ENCODE measurements around the gene CEP85L. TPM values are rescaled to one million over a fixed set of nuclear protein-coding genes. Genes with fewer than 3 reads are reported as not detected.

CEP85L gene
- total and polyA plus RNA-seq, 10 of the 15 experiments (the other 5 are each of a cell fraction or from before 2014, with no cell fraction given) = 1.8 to 10.9 (median 7.1) TPM

DNA sequence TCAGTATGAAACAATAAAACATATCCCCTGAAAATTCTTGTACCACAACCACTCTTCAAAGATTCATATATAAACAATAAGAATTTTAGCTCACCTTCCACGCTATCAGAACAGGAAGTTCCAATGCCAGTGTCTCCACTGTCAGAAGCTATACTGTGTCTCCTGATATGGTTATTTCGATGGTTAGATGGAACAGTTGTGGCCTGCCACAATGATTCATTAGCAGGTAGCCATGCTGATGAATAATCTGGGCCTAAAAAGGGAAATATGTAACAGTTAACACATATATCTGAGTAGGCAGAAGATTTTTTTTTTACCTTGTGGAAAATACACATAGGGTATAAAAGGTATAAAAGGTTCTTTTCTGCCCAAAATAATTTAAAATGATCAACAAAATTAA, 19.0 kb downstream of the CEP85L start:
- Histone ChIP-seq H3K4me2 (ENCODE audit: control insufficient read depth, insufficient read depth) (no peak overlapping the region), H3K27me3 (replicated peaks in 1 of 2; ENCODE audit: control insufficient read depth in 2 of 2, insufficient read depth in 2 of 2, low read length in 1 of 2) (no peaks in the 10 kb centered on the region), H3K4me1 (ENCODE audit: control insufficient read depth, insufficient read depth, low read length) (no peaks in the 10 kb centered on the region), H3K4me3 (no peak overlapping the region), H4K20me1 (ENCODE audit: control insufficient read depth, insufficient read depth) (no peaks in the 10 kb centered on the region), H3K79me2 (ENCODE audit: control insufficient read depth, insufficient read depth, low read length) (peaks cover 5% of the 10 kb centered on the region), H3K9me3 (replicated peaks; ENCODE audit: control insufficient read depth, insufficient read depth, low read length) (no peaks in the 10 kb centered on the region; the same call in 2 of the 3 replicates), H3K9ac (ENCODE audit: control insufficient read depth, insufficient read depth, low read length) (no peak overlapping the region), H2AFZ (ENCODE audit: control insufficient read depth, low read depth, low read length) (no peak overlapping the region), H3K27ac (ENCODE audit: control insufficient read depth, insufficient read depth) (no peak overlapping the region), H3K36me3 (ENCODE audit: control insufficient read depth in 2 of 2, insufficient read depth in 2 of 2, low read length in 1 of 2) (no peaks in the 10 kb centered on the region; a peak in 1 of 4 replicates)
- FAIRE-seq = no peak
- intact Hi-C loops (cut with micrococcal nuclease; ENCODE audit: unreplicated experiment) = no loop called here
- ChIA-PET CTCF (no interaction called here), POLR2A (no interaction called here), SMC1A (ENCODE audit: uncharacterized antibody, unreplicated experiment) (interaction anchor here (0.7 to 1.3 kb wide), 3 partner anchors 12 to 152 kb away, joined by 3 to 4 read pairs (median 3); partner anchors contain the start of gene CEP85L), RAD21 (ENCODE audit: unreplicated experiment) (no interaction called here)
- in situ Hi-C loops (cut with MboI) = no loop called here
- no TSS peak for BruUV-seq (replicated peaks)
- WGBS (ENCODE audit: insufficient coverage, insufficient replicate concordance, low lambda C conversion rate, missing lambda C conversion rate) = 84% methylated on average over 2 of the region's 2 CpGs
- no peak for DNase-seq (ENCODE audit: low read depth, low spot score)
- no peak for ATAC-seq
- TF ChIP-seq, protein P1, sequence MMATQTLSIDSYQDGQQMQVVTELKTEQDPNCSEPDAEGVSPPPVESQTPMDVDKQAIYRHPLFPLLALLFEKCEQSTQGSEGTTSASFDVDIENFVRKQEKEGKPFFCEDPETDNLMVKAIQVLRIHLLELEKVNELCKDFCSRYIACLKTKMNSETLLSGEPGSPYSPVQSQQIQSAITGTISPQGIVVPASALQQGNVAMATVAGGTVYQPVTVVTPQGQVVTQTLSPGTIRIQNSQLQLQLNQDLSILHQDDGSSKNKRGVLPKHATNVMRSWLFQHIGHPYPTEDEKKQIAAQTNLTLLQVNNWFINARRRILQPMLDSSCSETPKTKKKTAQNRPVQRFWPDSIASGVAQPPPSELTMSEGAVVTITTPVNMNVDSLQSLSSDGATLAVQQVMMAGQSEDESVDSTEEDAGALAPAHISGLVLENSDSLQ (IDR thresholded peaks at IDR 0.05) = no peak
- TF ChIP-seq HCFC1 (IDR thresholded peaks at IDR 0.05; ENCODE audit: low read length) = no peak
- no peak for TF ChIP-seq CEBPB (IDR thresholded peaks at IDR 0.05; ENCODE audit: borderline replicate concordance in 1 of 2, low read depth in 2 of 2, low read length in 2 of 2)
- TF ChIP-seq IRF4 (IDR thresholded peaks at IDR 0.05; ENCODE audit: low read depth, low read length) = no peak
- TF ChIP-seq, protein P2, sequence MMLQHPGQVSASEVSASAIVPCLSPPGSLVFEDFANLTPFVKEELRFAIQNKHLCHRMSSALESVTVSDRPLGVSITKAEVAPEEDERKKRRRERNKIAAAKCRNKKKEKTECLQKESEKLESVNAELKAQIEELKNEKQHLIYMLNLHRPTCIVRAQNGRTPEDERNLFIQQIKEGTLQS (IDR thresholded peaks at IDR 0.05; ENCODE audit: borderline replicate concordance, extremely low read depth, low read depth, low read length) = no peak
- no peak for TF ChIP-seq IKZF2 (IDR thresholded peaks at IDR 0.05)
- no peak for TF ChIP-seq CBX3 (IDR thresholded peaks at IDR 0.05; ENCODE audit: borderline replicate concordance, low read depth)
- TF ChIP-seq YBX1 (IDR thresholded peaks at IDR 0.05) = no peak
- TF ChIP-seq, protein P3, sequence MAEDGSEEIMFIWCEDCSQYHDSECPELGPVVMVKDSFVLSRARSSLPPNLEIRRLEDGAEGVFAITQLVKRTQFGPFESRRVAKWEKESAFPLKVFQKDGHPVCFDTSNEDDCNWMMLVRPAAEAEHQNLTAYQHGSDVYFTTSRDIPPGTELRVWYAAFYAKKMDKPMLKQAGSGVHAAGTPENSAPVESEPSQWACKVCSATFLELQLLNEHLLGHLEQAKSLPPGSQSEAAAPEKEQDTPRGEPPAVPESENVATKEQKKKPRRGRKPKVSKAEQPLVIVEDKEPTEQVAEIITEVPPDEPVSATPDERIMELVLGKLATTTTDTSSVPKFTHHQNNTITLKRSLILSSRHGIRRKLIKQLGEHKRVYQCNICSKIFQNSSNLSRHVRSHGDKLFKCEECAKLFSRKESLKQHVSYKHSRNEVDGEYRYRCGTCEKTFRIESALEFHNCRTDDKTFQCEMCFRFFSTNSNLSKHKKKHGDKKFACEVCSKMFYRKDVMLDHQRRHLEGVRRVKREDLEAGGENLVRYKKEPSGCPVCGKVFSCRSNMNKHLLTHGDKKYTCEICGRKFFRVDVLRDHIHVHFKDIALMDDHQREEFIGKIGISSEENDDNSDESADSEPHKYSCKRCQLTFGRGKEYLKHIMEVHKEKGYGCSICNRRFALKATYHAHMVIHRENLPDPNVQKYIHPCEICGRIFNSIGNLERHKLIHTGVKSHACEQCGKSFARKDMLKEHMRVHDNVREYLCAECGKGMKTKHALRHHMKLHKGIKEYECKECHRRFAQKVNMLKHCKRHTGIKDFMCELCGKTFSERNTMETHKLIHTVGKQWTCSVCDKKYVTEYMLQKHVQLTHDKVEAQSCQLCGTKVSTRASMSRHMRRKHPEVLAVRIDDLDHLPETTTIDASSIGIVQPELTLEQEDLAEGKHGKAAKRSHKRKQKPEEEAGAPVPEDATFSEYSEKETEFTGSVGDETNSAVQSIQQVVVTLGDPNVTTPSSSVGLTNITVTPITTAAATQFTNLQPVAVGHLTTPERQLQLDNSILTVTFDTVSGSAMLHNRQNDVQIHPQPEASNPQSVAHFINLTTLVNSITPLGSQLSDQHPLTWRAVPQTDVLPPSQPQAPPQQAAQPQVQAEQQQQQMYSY (CRISPR knock-in tag; IDR thresholded peaks at IDR 0.05) = no peak
- no peak for TF ChIP-seq SREBF2 (IDR thresholded peaks at IDR 0.05; ENCODE audit: low read length)
- TF ChIP-seq ATF7 (IDR thresholded peaks at IDR 0.05; ENCODE audit: low read depth) = no peak
- TF ChIP-seq JUND (IDR thresholded peaks at IDR 0.05; ENCODE audit: low read depth, low read length) = no peak

Data from GM12878 (cell line).